HepG2 (cell line): ENCODE measurements around the gene ARHGEF1. TPM values are rescaled to one million over a fixed set of nuclear protein-coding genes. Genes with fewer than 3 reads are reported as not detected.

Source experiments
- AGO1 ChIP-seq: fragments of 200-400 bp; formaldehyde crosslinking; IDR thresholded peaks from 2 replicates; pipeline ENCODE4 v1.6.1; 2017; ENCODE audit warnings: mild to moderate bottlenecking, low read depth, low read length, moderate library complexity; ENCODE audit not compliant: poor library complexity, severe bottlenecking
- GTF2F1 ChIP-seq: fragments of 150-350 bp; IDR thresholded peaks from 2 replicates; pipeline ENCODE4 v1.6.1; 2014; ENCODE audit warnings: low read length
- JUNB ChIP-seq: sonication (generic); formaldehyde crosslinking; IDR thresholded peaks from 2 replicates; pipeline ENCODE4 v1.8.0; 2022; ENCODE audit warnings: missing genetic modification reagents, mild to moderate bottlenecking, borderline replicate concordance
- KMT2A ChIP-seq: sonication (generic); formaldehyde crosslinking; IDR thresholded peaks from 2 replicates; pipeline ENCODE4 v1.4.0; 2020; ENCODE audit warnings: missing genetic modification reagents
- MBD4 ChIP-seq: IDR thresholded peaks from 2 replicates; pipeline ENCODE4 v1.6.1; 2012; ENCODE audit warnings: low read length, inconsistent platforms, borderline replicate concordance
- NCOA5 ChIP-seq: sonication (generic); formaldehyde crosslinking; IDR thresholded peaks from 2 replicates; pipeline ENCODE4 v1.4.0; 2020; ENCODE audit warnings: missing genetic modification reagents
- NFIC ChIP-seq: IDR thresholded peaks from 2 replicates; pipeline ENCODE4 v1.6.1; 2012; ENCODE audit warnings: mild to moderate bottlenecking, low read length, inconsistent platforms
- PCBP1 ChIP-seq: fragments of 200-400 bp; formaldehyde crosslinking; IDR thresholded peaks from 2 replicates; pipeline ENCODE4 v1.6.1; 2017; ENCODE audit warnings: mild to moderate bottlenecking, low read depth, low read length, borderline replicate concordance
- POLR2A ChIP-seq, 2 experiments: IDR thresholded peaks; 2 replicates each; pipeline ENCODE4 v1.6.1; 2011; ENCODE audit warnings: low read depth in 2 of 2, low read length in 2 of 2, mild to moderate bottlenecking in 1 of 2, moderate library complexity in 1 of 2; ENCODE audit not compliant: insufficient read depth in 1 of 2
- POLR2AphosphoS2 ChIP-seq: IDR thresholded peaks from 2 replicates; pipeline ENCODE4 v1.6.1; 2011; ENCODE audit warnings: low read depth, low read length, improper control_type of control experiment
- POLR2AphosphoS5 ChIP-seq: IDR thresholded peaks from 2 replicates; pipeline ENCODE4 v1.6.1; 2012; ENCODE audit warnings: low read depth, low read length
- TAF1 ChIP-seq: sonication (generic); formaldehyde crosslinking; IDR thresholded peaks from 2 replicates; pipeline ENCODE4 v1.4.0; 2020; ENCODE audit warnings: missing genetic modification reagents
- ZNF563 ChIP-seq: sonication (generic); formaldehyde crosslinking; IDR thresholded peaks from 2 replicates; pipeline ENCODE4 v1.8.0; 2022; ENCODE audit warnings: mild to moderate bottlenecking, moderate library complexity, missing genetic modification reagents
- ZNF878 ChIP-seq: sonication (generic); formaldehyde crosslinking; IDR thresholded peaks from 2 replicates; pipeline ENCODE4 v1.8.1; 2023; ENCODE audit warnings: mild to moderate bottlenecking, missing genetic modification reagents, moderate library complexity
- ZSCAN21 ChIP-seq: sonication (generic); formaldehyde crosslinking; IDR thresholded peaks from 2 replicates; pipeline ENCODE4 v1.8.0; 2022; ENCODE audit warnings: mild to moderate bottlenecking, missing genetic modification reagents, moderate library complexity, borderline replicate concordance
- polyA plus RNA-seq, 8 experiments: library from polyadenylated mRNA; depleted of rRNA in 3 of 8; stranded (reverse) in 7 of 8; unstranded in 1 of 8; fragments of >200 nt; fragmentation: Illumina TruSeq in 4 of 8; extraction: Trizol in 4 of 8; gene quantifications; 2 replicates each; pipeline versions ENCODE4 v1.2.1 to v1.2.3, GENCODE V29; 2011 to 2016; ENCODE audit warnings: low read depth in 4 of 8, missing spikeins in 1 of 8, mixed read lengths in 1 of 8; ENCODE audit not compliant: insufficient read depth in 1 of 8
- total RNA-seq, 5 experiments: library from RNA; depleted of rRNA; stranded (reverse); fragments of >200 nt; fragmentation: Illumina TruSeq; extraction: Trizol; gene quantifications; 2 replicates each; pipeline ENCODE4 v1.2.3, GENCODE V29; 2016; ENCODE audit warnings: low read depth in 1 of 5
- TF ChIP-seq, protein P1 (sequence below): sonication (generic); formaldehyde crosslinking; IDR thresholded peaks from 2 replicates; pipeline ENCODE4 v1.4.0; 2020; ENCODE audit warnings: missing genetic modification reagents
- TF ChIP-seq, protein P2 (sequence below): IDR thresholded peaks from 2 replicates; pipeline ENCODE4 v1.6.1; 2012; ENCODE audit warnings: inconsistent platforms
- TF ChIP-seq, protein P3 (sequence below): sonication (generic); formaldehyde crosslinking; IDR thresholded peaks from 2 replicates; pipeline ENCODE4 v1.9.0; 2021; ENCODE audit warnings: missing genetic modification reagents, borderline replicate concordance
- TF ChIP-seq, protein P4 (sequence below): sonication (generic); formaldehyde crosslinking; IDR thresholded peaks from 2 replicates; pipeline ENCODE4 v1.5.1; 2020; ENCODE audit warnings: missing genetic modification reagents, mild to moderate bottlenecking, borderline replicate concordance

Gene ARHGEF1
- total and polyA plus RNA-seq, 2 of the 13 experiments (the other 11 are each of a cell fraction or from before 2014, with no cell fraction given) = 33.7 to 34.7 TPM

DNA sequence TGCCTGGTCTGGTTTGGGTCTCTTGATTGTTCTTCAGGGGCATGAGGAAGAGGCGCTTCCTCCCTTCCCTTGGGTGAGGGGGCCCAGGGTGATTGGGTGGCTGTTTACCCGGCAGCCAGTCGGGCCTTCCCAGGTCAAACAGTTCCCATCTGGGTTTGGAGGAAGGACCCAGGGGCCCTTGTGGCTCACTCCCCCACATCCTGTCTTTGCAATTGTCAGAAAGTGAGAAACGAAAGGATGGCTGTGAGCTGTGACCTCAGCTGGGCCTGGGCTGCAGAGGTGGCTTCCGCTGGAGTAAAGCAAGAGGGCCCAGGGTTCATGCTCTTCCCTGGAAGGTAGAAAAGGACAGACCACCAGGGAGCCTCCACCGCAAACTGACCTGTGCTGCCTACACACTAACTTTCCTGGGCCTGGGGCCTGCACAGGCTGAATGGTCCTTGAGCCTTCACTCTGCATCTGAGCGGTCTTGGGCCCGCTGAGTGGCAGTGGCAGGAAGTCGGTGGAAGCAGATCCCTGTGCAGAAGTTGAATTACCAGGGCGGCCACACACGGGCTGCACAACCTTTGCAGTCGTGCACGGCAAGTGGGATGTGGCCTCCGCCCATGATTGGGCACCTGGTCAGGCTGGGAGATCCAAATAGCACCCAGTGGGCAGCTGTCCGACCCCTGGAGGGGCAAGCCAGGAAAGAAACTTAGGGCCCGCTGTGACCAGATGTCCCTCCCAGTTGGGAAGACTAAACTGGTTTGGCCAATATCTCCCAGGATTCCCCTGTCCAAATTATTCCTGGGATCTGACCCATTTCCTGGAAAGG lies 11.2 kb upstream of the ARHGEF1 start (continued):
- TF ChIP-seq, protein P1, sequence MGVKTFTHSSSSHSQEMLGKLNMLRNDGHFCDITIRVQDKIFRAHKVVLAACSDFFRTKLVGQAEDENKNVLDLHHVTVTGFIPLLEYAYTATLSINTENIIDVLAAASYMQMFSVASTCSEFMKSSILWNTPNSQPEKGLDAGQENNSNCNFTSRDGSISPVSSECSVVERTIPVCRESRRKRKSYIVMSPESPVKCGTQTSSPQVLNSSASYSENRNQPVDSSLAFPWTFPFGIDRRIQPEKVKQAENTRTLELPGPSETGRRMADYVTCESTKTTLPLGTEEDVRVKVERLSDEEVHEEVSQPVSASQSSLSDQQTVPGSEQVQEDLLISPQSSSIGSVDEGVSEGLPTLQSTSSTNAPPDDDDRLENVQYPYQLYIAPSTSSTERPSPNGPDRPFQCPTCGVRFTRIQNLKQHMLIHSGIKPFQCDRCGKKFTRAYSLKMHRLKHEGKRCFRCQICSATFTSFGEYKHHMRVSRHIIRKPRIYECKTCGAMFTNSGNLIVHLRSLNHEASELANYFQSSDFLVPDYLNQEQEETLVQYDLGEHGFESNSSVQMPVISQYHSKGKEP = no peak
- TF ChIP-seq POLR2AphosphoS2 = peak; percentile 43; the same call in 1 of the 2 replicates
- peak; percentile 95 for TF ChIP-seq AGO1
- TF ChIP-seq, protein P2, sequence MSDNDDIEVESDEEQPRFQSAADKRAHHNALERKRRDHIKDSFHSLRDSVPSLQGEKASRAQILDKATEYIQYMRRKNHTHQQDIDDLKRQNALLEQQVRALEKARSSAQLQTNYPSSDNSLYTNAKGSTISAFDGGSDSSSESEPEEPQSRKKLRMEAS = no peak; the same call in 1 of the 2 replicates
- no peak for TF ChIP-seq JUNB (CRISPR knock-in tag)
- TF ChIP-seq MBD4 = no peak; the same call in 1 of the 2 replicates
- no peak for TF ChIP-seq KMT2A
- TF ChIP-seq NCOA5 (CRISPR knock-in tag) = no peak
- TF ChIP-seq, protein P3, sequence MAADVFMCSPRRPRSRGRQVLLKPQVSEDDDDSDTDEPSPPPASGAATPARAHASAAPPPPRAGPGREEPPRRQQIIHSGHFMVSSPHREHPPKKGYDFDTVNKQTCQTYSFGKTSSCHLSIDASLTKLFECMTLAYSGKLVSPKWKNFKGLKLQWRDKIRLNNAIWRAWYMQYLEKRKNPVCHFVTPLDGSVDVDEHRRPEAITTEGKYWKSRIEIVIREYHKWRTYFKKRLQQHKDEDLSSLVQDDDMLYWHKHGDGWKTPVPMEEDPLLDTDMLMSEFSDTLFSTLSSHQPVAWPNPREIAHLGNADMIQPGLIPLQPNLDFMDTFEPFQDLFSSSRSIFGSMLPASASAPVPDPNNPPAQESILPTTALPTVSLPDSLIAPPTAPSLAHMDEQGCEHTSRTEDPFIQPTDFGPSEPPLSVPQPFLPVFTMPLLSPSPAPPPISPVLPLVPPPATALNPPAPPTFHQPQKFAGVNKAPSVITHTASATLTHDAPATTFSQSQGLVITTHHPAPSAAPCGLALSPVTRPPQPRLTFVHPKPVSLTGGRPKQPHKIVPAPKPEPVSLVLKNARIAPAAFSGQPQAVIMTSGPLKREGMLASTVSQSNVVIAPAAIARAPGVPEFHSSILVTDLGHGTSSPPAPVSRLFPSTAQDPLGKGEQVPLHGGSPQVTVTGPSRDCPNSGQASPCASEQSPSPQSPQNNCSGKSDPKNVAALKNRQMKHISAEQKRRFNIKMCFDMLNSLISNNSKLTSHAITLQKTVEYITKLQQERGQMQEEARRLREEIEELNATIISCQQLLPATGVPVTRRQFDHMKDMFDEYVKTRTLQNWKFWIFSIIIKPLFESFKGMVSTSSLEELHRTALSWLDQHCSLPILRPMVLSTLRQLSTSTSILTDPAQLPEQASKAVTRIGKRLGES = no peak
- no peak for TF ChIP-seq ZNF878 (CRISPR knock-in tag)
- TF ChIP-seq POLR2AphosphoS5 = peak; percentile 28; the same call in 1 of the 2 replicates
- no peak for TF ChIP-seq PCBP1
- TF ChIP-seq POLR2A (IDR thresholded peaks at IDR 0.05; ENCODE audit: insufficient read depth in 1 of 2, low read depth in 2 of 2, low read length in 2 of 2) = peak; percentile 40 to 56
- TF ChIP-seq, protein P4, sequence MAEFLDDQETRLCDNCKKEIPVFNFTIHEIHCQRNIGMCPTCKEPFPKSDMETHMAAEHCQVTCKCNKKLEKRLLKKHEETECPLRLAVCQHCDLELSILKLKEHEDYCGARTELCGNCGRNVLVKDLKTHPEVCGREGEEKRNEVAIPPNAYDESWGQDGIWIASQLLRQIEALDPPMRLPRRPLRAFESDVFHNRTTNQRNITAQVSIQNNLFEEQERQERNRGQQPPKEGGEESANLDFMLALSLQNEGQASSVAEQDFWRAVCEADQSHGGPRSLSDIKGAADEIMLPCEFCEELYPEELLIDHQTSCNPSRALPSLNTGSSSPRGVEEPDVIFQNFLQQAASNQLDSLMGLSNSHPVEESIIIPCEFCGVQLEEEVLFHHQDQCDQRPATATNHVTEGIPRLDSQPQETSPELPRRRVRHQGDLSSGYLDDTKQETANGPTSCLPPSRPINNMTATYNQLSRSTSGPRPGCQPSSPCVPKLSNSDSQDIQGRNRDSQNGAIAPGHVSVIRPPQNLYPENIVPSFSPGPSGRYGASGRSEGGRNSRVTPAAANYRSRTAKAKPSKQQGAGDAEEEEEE = no peak
- TF ChIP-seq ZNF563 (CRISPR knock-in tag) = no peak
- no peak for TF ChIP-seq TAF1 (CRISPR knock-in tag)
- 0 out of 2 replicates have a peak, but pooled peaks have one; percentile 30 for TF ChIP-seq ZSCAN21 (CRISPR knock-in tag)
- TF ChIP-seq GTF2F1 = no peak
- peak; percentile 19; the same call in 1 of the 2 replicates for TF ChIP-seq NFIC
